ENCODE data around the gene GTPBP10.

The GTPBP10 gene

GRCh38 chr7:90390926-90391325, 44.4 kb downstream of the GTPBP10 start:
- ChIA-PET CTCF (no interaction called here), POLR2A (ENCODE audit: low non-redundant PET) (no interaction called here)
- TF ChIP-seq, protein P1, sequence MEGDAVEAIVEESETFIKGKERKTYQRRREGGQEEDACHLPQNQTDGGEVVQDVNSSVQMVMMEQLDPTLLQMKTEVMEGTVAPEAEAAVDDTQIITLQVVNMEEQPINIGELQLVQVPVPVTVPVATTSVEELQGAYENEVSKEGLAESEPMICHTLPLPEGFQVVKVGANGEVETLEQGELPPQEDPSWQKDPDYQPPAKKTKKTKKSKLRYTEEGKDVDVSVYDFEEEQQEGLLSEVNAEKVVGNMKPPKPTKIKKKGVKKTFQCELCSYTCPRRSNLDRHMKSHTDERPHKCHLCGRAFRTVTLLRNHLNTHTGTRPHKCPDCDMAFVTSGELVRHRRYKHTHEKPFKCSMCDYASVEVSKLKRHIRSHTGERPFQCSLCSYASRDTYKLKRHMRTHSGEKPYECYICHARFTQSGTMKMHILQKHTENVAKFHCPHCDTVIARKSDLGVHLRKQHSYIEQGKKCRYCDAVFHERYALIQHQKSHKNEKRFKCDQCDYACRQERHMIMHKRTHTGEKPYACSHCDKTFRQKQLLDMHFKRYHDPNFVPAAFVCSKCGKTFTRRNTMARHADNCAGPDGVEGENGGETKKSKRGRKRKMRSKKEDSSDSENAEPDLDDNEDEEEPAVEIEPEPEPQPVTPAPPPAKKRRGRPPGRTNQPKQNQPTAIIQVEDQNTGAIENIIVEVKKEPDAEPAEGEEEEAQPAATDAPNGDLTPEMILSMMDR (conservative IDR thresholded peaks at IDR 0.05; ENCODE audit: low read depth), result no peak

GRCh38 chr7:90391488-90391887, 45.0 kb downstream of the GTPBP10 start:
- H3K27ac ChIP-seq, result no peak overlapping the region
- POLR2A ChIA-PET (ENCODE audit: low non-redundant PET), result no interaction called here
- CTCF ChIA-PET, result no interaction called here
- TF ChIP-seq, protein P1 (conservative IDR thresholded peaks at IDR 0.05; ENCODE audit: low read depth), result no peak
- DNase-seq (ENCODE audit: low spot score), result no peak

More at GRCh38 chr7:90390926-90391325, 44.4 kb downstream of the GTPBP10 start:
- H3K27ac ChIP-seq, result no peak overlapping the region
- DNase-seq (ENCODE audit: low spot score), result no peak

GRCh38 chr7:90396420-90396819, 49.9 kb downstream of the GTPBP10 start:
- no peak for DNase-seq (ENCODE audit: low spot score)
- POLR2A ChIA-PET (ENCODE audit: low non-redundant PET), result no interaction called here
- TF ChIP-seq, protein P1 (conservative IDR thresholded peaks at IDR 0.05; ENCODE audit: low read depth), result no peak
- no peak overlapping the region for H3K27ac ChIP-seq
- CTCF ChIA-PET, result no interaction called here

GRCh38 chr7:90401989-90402388, 55.5 kb downstream of the GTPBP10 start:
- ChIA-PET CTCF (no interaction called here), POLR2A (ENCODE audit: low non-redundant PET) (no interaction called here)
- no peak overlapping the region for H3K27ac ChIP-seq
- DNase-seq (ENCODE audit: low spot score), result no peak
- TF ChIP-seq, protein P1 (conservative IDR thresholded peaks at IDR 0.05; ENCODE audit: low read depth), result no peak

GRCh38 chr7:90402785-90403173, 56.3 kb downstream of the GTPBP10 start:
- POLR2A ChIA-PET (ENCODE audit: low non-redundant PET), result no interaction called here
- CTCF ChIA-PET, result interaction anchor here (0.7 kb wide), 1 partner anchor 27 kb away, joined by 4 read pairs; no protein-coding TSS in a partner anchor
- peak overlapping the region; percentile 95 for H3K27ac ChIP-seq
- TF ChIP-seq, protein P1 (conservative IDR thresholded peaks at IDR 0.05; ENCODE audit: low read depth), result no peak
- no peak for DNase-seq (ENCODE audit: low spot score)

DNA sequence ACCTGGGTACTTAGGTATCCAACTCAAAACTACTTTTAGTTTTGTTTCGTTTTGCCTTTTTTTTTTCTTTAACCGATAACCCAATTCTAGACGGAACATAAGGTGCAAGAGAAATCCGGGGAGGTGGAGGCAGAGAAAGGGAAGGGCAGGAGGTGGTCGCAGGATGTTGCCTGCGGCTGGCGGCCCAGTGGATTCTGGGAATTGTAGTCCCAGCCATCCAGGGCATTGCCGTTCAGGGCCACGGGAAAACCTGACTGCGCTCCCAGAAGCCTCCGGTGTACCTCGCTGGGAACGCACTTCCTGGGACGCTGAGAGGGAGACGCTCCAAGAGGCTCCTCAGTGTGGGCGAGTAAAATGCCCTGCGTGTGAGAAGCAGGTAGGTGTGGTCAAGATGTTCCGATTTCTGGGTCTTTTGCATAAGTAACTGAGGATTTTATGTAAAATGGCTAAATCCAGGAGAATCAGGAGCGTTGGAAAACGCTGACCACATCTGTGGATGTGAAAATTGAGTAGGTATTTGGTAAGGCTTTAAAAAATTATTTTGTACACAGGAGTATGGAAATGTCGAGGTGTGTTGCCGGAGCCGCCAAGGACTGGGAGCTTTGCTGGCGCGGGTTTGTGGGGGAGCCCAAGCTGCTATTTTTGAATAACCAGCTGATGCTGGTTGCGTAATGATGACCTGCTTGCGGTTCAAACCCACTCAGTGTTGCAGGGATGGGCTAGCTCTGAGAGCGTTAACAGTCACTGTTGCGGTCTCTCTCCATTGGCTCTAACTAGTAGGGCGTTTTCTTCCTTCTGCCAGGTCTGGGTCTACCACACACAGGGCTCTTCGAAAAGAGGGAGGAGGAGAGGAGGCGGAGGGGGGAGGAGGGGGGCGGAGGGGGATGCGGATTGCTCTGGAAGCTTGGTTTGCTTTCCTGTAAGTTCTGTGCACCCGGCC, 56.9 kb downstream of the GTPBP10 start, which contains the start of gene CLDN12:
TSS of gene CLDN12 (plus strand) at position 288 of the 940 bp plus-strand sequence. CDS start 9,216 bp downstream, outside the sequence.
- POLR2A ChIA-PET (ENCODE audit: low non-redundant PET), result interaction anchor here (0.8 kb wide), 1 partner anchor 58 kb away, joined by 3 read pairs; no protein-coding TSS in a partner anchor
- CTCF ChIA-PET, result interaction anchor here (0.7 kb wide), 1 partner anchor 26 kb away, joined by 4 read pairs; no protein-coding TSS in a partner anchor
- peak within 1 kb of the TSS; percentile 95 for H3K27ac ChIP-seq
- TF ChIP-seq, protein P1 (conservative IDR thresholded peaks at IDR 0.05; ENCODE audit: low read depth), result no peak
- peak; percentile 92 for DNase-seq (ENCODE audit: low spot score)

Data from RWPE1 (cell line).